ENCODE data around the gene EIF4E1B.

GRCh38 chr5:176632745-176633144 is 2.3 kb downstream of the EIF4E1B start:
- TF ChIP-seq CTCF (IDR thresholded peaks at IDR 0.05) = no peak
- no peak for TF ChIP-seq POLR2A (IDR thresholded peaks at IDR 0.05; ENCODE audit: low read depth)
- no peak for TF ChIP-seq POLR2AphosphoS5 (IDR thresholded peaks at IDR 0.05)
- TF ChIP-seq EP300 (IDR thresholded peaks at IDR 0.05) = no peak
